Lung (tissue), 12 donors: ENCODE measurements around the gene RAET1G. TPM values are rescaled to one million over a fixed set of nuclear protein-coding genes. Genes with fewer than 3 reads are reported as not detected.

ENCODE experiments used
- ATAC-seq: fragments of 200-7000 bp; cut with Tn5 transposase; one replicate; pipeline ENCODE4 v1.9.1; 2020; ENCODE audit warnings: moderate number of reproducible peaks; ENCODE audit not compliant: insufficient read depth, low FRiP score
- DNase-seq, 3 donors: peaks; one replicate each; pipeline ENCODE4 v3.0.0-alpha.2; 2013 to 2017
- H3K27ac ChIP-seq, 2 donors: one replicate each; pipeline ENCODE4 v1.5.1; 2013; ENCODE audit warnings: mild to moderate bottlenecking in 2 of 2, moderate library complexity in 2 of 2, control low read depth in 1 of 2, inconsistent platforms in 1 of 2, low read depth in 1 of 2, low read length in 1 of 2
- H3K27me3 ChIP-seq, 3 donors: one replicate each; pipeline ENCODE4 v1.5.1; 2013; ENCODE audit warnings: low read length in 2 of 3; ENCODE audit not compliant: control insufficient read depth in 3 of 3, insufficient read depth in 3 of 3
- H3K36me3 ChIP-seq, 4 donors: one replicate each; pipeline ENCODE4 v1.5.1; 2013; ENCODE audit warnings: low read length in 4 of 4, mild to moderate bottlenecking in 1 of 4, moderate library complexity in 1 of 4; ENCODE audit not compliant: control insufficient read depth in 4 of 4, insufficient read depth in 4 of 4
- H3K4me1 ChIP-seq, 5 donors: one replicate each; pipeline ENCODE4 v1.5.1; 2013; ENCODE audit warnings: low read length in 5 of 5, mild to moderate bottlenecking in 2 of 5, moderate library complexity in 1 of 5; ENCODE audit not compliant: control insufficient read depth in 5 of 5, insufficient read depth in 5 of 5
- H3K4me3 ChIP-seq: one replicate; pipeline ENCODE4 v1.5.1; 2013; ENCODE audit warnings: mild to moderate bottlenecking, control low read depth, moderate library complexity
- H3K9ac ChIP-seq, 2 donors: one replicate each; pipeline ENCODE4 v1.5.1; 2013; ENCODE audit warnings: low read length in 2 of 2, control low read depth in 1 of 2; ENCODE audit not compliant: insufficient read depth in 1 of 2
- H3K9me3 ChIP-seq, 4 donors: one replicate each; pipeline ENCODE4 v1.5.1; 2013; ENCODE audit warnings: low read length in 3 of 4, mild to moderate bottlenecking in 1 of 4, moderate library complexity in 1 of 4; ENCODE audit not compliant: control insufficient read depth in 4 of 4, insufficient read depth in 3 of 4
- WGBS, 2 donors: extraction: QIAGEN DNeasy Blood & Tissue Kit; methylation state at CpG; one replicate each; pipeline ENCODE4 v1.1.7; 2013; 5-methylcytosine and 5-hydroxymethylcytosine counted together
- polyA plus RNA-seq, 2 donors: library from polyadenylated mRNA; stranded (reverse); fragments of 200-250 nt; gene quantifications; one replicate each; pipeline ENCODE4 v1.2.1, GENCODE V29; 2013
- total RNA-seq, 2 donors: library from RNA; depleted of rRNA in 1 of 2; stranded (reverse); fragments of >200 nt in 1 of 2; gene quantifications; one replicate each; pipeline ENCODE4 v1.2.1, GENCODE V29; 2014 to 2021
- TF ChIP-seq, protein P1 (sequence below): IDR thresholded peaks from 2 replicates; pipeline ENCODE4 v1.5.1; 2012; ENCODE audit warnings: mild to moderate bottlenecking; ENCODE audit errors: control extremely low read depth, extremely low read depth
- donor health status: control.
- donor health status: control.
- donor health status: Bipolar disorder and iron deficiency.
- donor health status: healthy.
- donor health status: DM: yes; HTN: yes; CAD: no.

Gene RAET1G
- total and polyA plus RNA-seq, 4 donors = 0.32 to 1.8 (median 0.99) TPM

DNA sequence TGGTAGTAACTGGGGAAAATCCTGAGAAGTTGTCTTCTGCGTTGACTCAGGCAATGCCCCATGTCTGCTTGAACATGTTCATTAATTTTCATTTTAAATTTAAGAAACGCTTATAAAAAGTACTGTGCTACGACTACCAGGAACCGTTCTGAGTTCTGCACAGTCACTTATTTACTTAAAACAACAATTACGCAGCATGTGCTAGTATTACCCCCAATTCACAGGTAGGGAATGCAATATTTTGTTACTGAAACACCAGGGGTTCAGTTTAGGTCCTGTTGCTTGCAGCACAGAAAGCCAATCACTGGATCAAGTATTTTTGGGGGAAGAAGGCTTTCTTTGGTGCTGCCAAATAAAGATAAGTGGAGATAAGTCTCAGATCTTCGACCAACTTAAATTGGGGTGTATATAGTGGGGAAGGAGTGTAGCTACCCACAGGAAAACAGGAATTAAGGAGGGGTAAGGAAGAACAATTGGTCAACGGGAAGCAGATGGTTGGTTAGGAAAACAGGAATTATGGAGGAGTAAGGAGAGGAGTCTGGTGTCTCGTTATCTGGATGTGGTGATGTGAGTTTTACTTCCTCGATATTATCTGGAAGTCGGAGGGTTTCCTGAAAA lies 53.5 kb downstream of the RAET1G start:
- Histone ChIP-seq H3K36me3 (no peaks in the 10 kb centered on the region), H3K9ac (no peak overlapping the region), H3K27ac (no peak overlapping the region), H3K4me1 (no peaks in the 10 kb centered on the region), H3K4me3 (no peak overlapping the region), H3K9me3 (no peaks in the 10 kb centered on the region), H3K27me3 (no peaks in the 10 kb centered on the region)
- TF ChIP-seq, protein P1, sequence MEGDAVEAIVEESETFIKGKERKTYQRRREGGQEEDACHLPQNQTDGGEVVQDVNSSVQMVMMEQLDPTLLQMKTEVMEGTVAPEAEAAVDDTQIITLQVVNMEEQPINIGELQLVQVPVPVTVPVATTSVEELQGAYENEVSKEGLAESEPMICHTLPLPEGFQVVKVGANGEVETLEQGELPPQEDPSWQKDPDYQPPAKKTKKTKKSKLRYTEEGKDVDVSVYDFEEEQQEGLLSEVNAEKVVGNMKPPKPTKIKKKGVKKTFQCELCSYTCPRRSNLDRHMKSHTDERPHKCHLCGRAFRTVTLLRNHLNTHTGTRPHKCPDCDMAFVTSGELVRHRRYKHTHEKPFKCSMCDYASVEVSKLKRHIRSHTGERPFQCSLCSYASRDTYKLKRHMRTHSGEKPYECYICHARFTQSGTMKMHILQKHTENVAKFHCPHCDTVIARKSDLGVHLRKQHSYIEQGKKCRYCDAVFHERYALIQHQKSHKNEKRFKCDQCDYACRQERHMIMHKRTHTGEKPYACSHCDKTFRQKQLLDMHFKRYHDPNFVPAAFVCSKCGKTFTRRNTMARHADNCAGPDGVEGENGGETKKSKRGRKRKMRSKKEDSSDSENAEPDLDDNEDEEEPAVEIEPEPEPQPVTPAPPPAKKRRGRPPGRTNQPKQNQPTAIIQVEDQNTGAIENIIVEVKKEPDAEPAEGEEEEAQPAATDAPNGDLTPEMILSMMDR = no peak
- DNase-seq (no peak), ATAC-seq (no peak)
- WGBS, 2 donors = 59 to 68% methylated on average over 10 of the region's 10 CpGs

DNA sequence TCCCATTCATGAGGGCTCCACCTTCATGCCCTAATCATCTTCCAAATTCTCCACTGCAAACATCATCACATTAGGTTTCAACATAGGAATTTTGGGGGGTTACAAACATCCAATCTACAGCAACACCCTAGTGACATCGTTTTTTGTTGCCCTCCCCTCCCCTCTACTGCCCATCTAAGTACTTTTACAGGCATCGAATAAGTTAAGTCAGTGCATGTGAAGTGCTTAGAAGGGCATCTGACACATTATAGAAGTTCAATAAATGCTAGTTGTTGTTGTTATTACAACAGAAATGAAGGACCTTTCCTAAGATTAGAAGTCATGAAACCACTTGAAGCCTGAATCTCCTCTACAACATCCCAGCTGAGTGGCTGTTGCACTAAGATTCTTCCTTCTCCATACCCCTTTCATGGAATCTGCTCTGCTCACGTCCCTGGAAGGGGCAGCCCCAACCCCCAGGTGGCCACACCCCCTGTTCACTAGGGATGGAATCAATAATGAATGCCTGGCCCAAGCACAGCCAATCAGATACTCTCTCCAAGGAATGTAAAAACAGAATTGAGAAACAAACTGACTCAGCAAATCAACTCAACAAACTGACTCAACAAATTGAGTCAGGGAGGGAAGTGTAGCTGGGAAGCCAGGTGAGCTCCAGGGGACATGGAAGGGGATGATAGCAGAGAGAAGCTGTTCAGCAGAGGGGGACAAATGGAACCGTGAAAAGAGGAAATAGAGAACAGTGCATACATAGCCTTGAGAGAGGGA lies 54.9 kb downstream of the RAET1G start:
- H3K27me3 ChIP-seq = no peaks in the 10 kb centered on the region
- ATAC-seq (no peak), DNase-seq (no peak)
- H3K4me1 ChIP-seq = no peaks in the 10 kb centered on the region
- no peak overlapping the region for H3K4me3 ChIP-seq
- no peak overlapping the region for H3K27ac ChIP-seq
- H3K9me3 ChIP-seq = peaks cover 0 to 2% (median 0%) of the 10 kb centered on the region in 4 donors
- H3K36me3 ChIP-seq = no peaks in the 10 kb centered on the region
- TF ChIP-seq, protein P1 = no peak
- WGBS, 2 donors = 55 to 65% methylated on average over 4 of the region's 4 CpGs
- H3K9ac ChIP-seq = no peak overlapping the region

Other genes with a start within 250 kb of the RAET1G start
- 10 to 100 TPM; 26.4 to 35.4 TPM for gene LATS1, start 205.0 kb downstream of the RAET1G start, total RNA-seq
- gene LATS1, start 205.0 kb downstream of the RAET1G start, polyA plus RNA-seq = 1 to 10 TPM; 7.1 TPM
- gene NUP43, start 176.6 kb downstream of the RAET1G start, total RNA-seq = 10 to 100 TPM; 28.3 to 30.2 TPM
- gene NUP43, start 176.6 kb downstream of the RAET1G start, polyA plus RNA-seq = 10 to 100 TPM in 1 of 2 donors, 1 to 10 TPM in 1; 6.5 to 11.2 TPM
- 10 to 100 TPM; 56.8 to 65.5 TPM for gene PCMT1, start 173.4 kb downstream of the RAET1G start, total RNA-seq
- 10 to 100 TPM; 32.6 to 91.2 TPM for gene PCMT1, start 173.4 kb downstream of the RAET1G start, polyA plus RNA-seq
- gene LRP11, start 58.8 kb downstream of the RAET1G start, total RNA-seq = 10 to 100 TPM; 34.3 to 39.5 TPM
- 10 to 100 TPM; 15.8 to 18.7 TPM for gene LRP11, start 58.8 kb downstream of the RAET1G start, polyA plus RNA-seq
- under 1 TPM; 0.94 to 0.98 TPM for gene RAET1E, start 25.0 kb downstream of the RAET1G start, total RNA-seq
- under 1 TPM; 0.56 to 0.93 TPM for gene RAET1E, start 25.0 kb downstream of the RAET1G start, polyA plus RNA-seq
- 1 to 10 TPM; 2.4 to 2.9 TPM for gene ULBP2, start 18.9 kb upstream of the RAET1G start, total RNA-seq
- 1 to 10 TPM; 1.2 to 6.2 TPM for gene ULBP2, start 18.9 kb upstream of the RAET1G start, polyA plus RNA-seq
- gene ULBP1, start 40.8 kb upstream of the RAET1G start, total RNA-seq = 1 to 10 TPM; 1.7 to 6.2 TPM
- gene ULBP1, start 40.8 kb upstream of the RAET1G start, polyA plus RNA-seq = 1 to 10 TPM in 1 of 2 donors, under 1 TPM in 1; 0.59 to 1.9 TPM
- not detected for gene RAET1L, start 102.4 kb upstream of the RAET1G start, total RNA-seq
- under 1 TPM in 1 of 2 donors, not detected in 1; 0.06 TPM for gene RAET1L, start 102.4 kb upstream of the RAET1G start, polyA plus RNA-seq
- 1 to 10 TPM; 5.7 to 6.8 TPM for gene ULBP3, start 146.0 kb upstream of the RAET1G start, total RNA-seq
- 1 to 10 TPM; 1.4 to 2.2 TPM for gene ULBP3, start 146.0 kb upstream of the RAET1G start, polyA plus RNA-seq
- 10 to 100 TPM; 20.1 to 68.4 TPM for gene PPP1R14C, start 219.9 kb upstream of the RAET1G start, total RNA-seq
- 10 to 100 TPM in 1 of 2 donors, 1 to 10 TPM in 1; 6.5 to 27.9 TPM for gene PPP1R14C, start 219.9 kb upstream of the RAET1G start, polyA plus RNA-seq